Islet of Langerhans (tissue), 1 donor: ENCODE measurements around the gene OR2AG1.
"Not testable (repeated sequence)": the region's sequence is repeated elsewhere in the genome, so short reads cannot be mapped to it uniquely, and the experiment has no call there.

Source experiments
- FAIRE-seq: peaks from one replicate; lab custom pipeline; 2011; peaks lifted over from hg19 to GRCh38; lab: Jason Lieb, UNC

OR2AG1 gene

GRCh38 chr11:6794639-6795038, 11.8 kb downstream of the OR2AG1 start:
- FAIRE-seq, result no peak

DNA sequence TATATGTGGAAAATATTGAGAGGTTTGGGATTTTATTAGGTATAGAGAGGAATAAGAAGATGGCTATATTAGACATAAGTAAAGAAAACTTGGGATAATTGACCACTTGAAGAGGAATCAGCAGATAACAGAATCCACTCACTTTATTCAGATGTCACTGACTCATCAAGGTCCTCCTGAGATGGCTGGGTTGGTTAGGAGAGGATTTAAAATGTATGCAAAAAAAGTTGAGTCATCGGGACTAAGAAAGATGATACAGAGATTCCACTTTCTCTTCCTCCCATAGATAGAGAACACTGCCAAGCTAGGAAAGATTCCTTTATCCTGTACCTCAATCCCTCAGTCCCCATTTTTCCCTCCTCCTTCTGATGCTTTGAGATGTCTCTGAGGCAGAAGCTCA, 16.6 kb downstream of the OR2AG1 start, which contains the start of gene OR6A2:
Gene OR6A2, minus strand, starts transcription at position 288 of the 400 bp plus-strand sequence. CDS start 3,981 bp downstream, outside the sequence.
- FAIRE-seq, result no peak

DNA sequence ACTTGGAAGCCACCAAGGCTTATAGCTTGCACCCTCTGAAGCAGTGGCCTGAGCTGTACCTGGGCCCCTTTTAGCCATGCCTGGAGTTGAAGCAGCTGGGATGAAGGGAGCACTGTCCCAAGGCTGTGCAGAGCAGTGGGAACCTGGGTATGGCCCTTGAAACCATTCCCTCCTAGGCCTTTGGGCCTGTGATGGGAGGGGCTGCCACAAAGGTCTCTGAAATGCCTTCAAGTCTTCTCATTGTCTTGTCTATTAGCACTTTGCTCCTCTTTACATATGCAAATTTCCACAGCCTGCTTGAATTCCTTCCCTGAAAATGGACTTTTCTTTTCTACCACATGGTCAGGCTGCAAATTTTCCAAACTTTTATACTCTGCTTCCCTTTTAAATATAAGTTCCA, 18.3 kb downstream of the OR2AG1 start:
- not testable (repeated sequence) for FAIRE-seq

- FAIRE-seq, result no peak
These were observed 29.7 kb downstream of the OR2AG1 start for GRCh38 chr11:6812390-6813005.

- no peak for FAIRE-seq
These were observed 30.8 kb downstream of the OR2AG1 start for GRCh38 chr11:6813656-6814055.

GRCh38 chr11:6817694-6818093, 34.9 kb downstream of the OR2AG1 start:
- FAIRE-seq, result no peak

- FAIRE-seq, result no peak
These were observed 36.1 kb downstream of the OR2AG1 start for GRCh38 chr11:6818967-6819366.

DNA sequence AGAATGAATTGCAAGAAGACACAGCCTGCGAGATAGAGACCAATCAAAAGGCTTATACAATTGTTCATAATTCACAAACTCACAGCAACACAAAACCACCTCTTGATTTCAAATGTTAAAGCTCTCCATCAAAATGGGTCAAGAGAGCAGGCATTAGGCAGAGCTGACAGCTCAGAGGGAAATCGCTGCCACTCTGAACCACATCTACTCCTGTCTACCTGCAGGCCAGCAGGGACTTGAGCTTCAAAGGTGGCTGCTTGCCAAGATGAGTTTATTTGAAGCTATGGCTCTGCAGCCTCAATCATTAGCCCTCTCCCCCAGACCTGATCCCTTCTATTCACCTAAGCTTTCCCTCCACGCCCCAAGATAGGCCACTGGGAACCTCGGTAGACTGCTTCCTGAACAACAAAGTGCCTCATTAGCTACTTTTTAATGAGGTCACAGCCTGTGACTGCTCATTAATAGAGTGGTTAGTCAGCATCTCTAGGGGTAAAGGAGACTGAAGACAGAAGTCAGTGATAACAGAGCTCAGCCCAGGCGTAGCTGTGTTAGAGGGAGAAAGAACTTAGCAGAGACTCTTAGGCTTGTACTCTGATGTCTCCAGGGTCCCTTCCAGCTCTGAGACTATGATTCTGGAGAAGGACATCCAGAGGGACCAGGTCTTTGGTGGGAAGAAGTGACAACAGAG, 41.5 kb downstream of the OR2AG1 start:
- FAIRE-seq, result no peak

DNA sequence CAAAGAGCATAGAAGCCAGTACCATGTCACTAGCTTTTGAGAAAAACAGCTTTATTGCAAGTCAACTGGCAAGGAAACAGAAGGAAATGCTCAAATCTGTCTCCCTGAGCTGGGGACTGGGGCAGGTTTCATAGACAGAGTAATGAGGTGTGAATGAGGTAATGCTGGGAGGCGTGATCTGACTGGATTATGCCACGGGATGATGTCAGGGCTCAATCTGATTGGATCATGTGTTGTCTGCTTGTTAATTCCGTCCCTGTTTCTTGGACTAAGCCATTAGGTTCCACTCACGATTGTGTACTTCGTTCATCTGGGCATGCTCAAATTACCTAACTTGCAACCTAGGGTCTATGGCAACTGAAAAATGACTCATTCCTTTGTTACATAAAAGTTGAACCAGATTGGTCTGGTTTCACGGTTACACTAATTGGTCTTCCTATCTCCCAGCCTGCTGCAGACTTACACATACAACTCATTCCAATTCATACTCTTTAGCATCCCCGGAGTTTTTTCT, 42.5 kb downstream of the OR2AG1 start:
- no peak for FAIRE-seq

DNA sequence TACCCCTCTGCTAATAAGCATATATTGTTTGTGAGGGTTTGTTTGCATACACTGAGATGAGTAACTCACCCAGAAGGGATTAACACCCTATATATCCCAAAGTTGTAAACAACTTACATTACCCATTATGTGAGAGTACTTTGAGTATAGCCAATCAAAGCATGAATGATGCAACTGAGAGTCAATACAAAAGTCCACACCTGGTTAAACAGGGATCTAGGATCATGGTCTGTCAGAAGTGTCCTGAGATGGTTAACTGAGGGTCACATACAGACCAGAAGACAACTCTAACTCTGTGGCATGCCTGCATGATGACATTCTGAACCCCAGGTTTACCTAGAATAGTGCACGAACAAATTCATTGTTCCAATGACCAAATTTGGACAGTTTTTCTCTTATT, 45.3 kb downstream of the OR2AG1 start:
- no peak for FAIRE-seq

DNA sequence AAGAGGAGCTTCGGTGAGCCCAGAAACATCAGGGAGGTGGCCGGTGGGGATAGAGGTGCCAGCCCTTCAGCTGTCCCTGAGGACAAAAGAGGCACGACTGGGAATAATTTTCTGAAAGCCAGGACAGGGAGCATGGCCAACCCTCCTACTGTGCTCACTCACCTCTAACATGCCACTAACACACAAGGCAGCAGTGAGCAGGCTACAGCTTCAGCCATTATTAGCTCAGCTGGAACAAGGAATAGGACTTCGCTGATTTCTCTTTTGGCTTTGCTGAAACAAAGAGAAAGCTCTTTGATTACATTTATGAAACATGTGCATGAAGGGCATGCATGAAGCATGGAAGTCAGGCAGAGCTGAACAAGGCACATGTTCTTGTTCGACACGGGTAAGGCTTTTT, 50.5 kb downstream of the OR2AG1 start:
- no peak for FAIRE-seq

DNA sequence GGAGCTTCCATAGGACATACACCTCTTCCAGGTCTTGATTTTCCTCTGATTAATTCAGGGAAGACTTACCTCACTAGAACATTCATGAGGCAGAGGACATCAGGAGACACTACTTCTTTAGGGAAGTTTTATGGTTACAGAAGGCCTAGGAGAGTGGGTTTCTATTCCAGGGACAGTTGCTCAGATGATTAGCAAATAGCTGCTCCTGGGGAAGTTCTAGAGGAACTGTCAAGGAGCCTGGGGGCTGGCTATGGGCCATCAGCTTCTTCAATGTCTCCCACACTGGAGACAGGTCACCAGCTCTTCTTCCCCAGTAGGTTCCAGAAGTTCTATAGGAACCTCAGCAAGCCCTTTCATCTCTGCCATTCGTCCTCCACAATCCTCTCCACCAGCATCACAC, 51.2 kb downstream of the OR2AG1 start:
- FAIRE-seq, result no peak
